Measurements from ENCODE around the gene CDC45.

The CDC45 gene

DNA sequence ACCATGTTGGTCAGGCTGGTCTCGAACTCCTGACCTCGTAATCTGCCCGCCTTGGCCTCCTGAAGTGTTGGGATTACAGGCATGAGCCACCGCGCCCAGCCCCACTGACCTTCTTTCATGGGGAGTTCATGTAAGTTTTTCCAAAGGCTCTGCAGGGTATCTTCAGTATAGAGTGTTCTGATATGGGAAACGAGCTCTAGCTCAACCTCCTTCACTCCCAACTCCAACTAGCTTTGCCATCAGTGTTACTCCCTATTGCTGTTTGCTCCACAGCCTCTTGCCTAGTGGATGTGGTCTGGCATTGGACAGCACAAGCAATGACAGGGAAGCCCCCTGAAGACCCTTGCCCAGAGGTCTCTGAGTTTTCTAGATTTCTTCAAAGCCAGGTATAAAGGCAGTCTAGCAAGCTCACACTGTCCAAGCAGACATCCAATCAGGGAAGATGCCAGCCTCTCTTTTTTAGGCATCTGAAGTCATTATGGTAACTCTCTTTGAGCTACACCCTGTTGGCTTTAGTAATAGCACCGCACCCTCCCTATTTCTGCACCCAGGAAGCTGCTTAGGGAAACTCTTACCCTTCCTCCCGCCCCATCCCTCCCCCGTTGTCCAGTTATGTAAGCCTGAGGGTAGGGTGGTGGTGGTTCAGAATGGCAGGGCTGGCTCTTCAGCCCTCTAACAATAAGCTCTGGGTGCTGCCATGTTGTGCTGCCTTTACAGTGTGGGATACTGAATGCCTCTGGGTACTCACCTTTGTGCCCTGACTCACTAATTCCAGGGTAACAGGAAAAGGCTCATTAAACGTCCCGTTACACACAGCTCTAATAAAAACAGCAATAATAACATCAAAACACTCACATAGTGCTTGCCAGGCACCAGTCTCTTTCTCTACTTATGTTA lies 85.9 kb downstream of the CDC45 start:
- no peak for DNase-seq (ENCODE audit: low spot score)

GRCh38 chr22:19566279-19567156 lies 86.8 kb downstream of the CDC45 start:
- no peak for DNase-seq (ENCODE audit: low spot score)

GRCh38 chr22:19567157-19568009 lies 87.7 kb downstream of the CDC45 start:
- no peak for DNase-seq (ENCODE audit: low spot score)

DNA sequence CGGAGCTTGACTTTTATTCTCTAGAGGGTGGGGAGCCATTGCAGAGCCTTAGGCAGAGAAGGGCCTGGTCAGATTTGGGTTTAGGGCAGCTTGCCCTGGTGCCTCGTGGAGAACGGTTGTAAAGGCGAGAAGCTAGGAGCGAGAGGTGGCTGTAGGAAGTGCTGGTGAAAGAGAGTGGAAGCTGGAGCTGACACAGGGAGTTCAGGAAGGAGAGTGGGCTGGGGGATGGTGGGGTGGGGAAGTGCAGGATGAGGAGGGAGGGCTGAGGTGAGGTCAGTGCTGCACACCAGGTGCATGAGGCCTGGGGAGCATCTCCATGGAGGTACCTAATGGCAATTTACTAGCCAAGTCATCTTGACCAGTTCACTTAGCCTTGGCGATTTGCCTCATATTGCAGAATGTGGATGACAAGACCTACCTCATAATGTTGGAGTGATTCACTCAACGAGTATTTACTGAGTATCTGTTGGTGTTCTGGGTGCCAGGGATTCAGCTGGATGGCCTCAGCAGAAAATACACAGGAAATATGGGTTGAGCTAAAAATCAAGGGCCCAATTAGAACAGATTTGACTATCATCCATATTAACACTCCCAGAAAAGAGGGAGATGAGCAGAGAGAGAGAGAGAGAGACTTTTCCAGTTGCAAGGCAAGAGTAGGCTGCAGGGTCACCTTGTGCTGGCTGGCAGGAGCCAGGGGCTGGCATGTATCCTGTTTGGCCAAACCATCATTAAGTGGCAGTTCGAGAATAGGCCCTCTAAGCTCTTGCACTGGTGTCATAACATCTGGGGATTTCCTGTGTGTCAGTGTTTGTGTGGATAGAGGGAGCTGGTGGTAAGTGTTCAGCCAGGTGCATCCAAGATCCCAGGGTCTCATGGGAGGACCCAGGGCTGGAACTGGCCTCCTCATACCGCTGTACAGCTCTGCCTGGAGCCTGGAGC lies 88.9 kb downstream of the CDC45 start:
- DNase-seq (ENCODE audit: low spot score) = peak; percentile 92

DNA sequence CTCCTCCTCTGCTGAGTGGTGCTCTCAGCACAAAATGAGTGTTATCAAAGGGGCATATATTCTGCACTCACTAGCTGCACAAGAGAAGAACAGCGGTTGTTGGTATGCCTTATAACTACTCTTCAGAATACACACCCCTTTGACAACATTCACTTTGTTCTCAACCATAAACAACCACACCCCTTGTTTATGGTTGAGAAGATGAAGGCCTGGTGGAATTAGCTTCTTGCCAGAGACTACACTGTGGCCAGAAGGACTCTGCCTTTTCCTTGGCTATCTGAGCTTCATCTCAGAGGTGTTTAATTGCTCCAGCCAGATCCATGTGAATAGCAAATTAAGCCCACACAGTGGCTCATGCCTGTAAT lies 89.5 kb downstream of the CDC45 start:
- no peak for DNase-seq (ENCODE audit: low spot score)

DNA sequence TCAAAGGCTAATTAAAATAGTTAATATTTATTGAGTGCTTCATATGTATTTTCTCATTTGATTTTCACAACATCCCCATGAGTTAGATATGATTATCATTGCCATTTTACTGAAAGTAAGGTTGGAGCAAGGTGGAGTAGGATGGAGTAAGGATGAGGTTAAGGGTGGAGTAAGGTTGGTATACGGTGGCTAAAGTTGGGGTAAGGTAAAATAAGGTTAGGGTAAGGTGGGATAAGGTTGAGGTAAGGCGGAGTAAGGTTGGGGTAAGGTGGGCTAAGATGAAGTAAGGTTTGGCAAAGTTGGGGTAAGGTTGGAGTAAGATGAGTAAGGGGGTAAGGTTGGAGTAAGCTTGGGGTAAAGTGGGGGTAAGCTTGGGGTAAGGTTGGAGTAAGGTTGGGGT lies 90.3 kb downstream of the CDC45 start:
- no peak for DNase-seq (ENCODE audit: low spot score)
